ENCODE results near the gene DNAH2.

- TF ChIP-seq CTCF (IDR thresholded peaks at IDR 0.05) (no peak), EP300 (IDR thresholded peaks at IDR 0.05; ENCODE audit: borderline replicate concordance in 1 of 2, low read depth in 1 of 2, low read length in 1 of 2) (no peak), SIN3A (IDR thresholded peaks at IDR 0.05; ENCODE audit: borderline replicate concordance, low read depth, low read length) (no peak), MXI1 (IDR thresholded peaks at IDR 0.05; ENCODE audit: low read depth, low read length) (no peak), GATA2 (CRISPR knock-in tag; IDR thresholded peaks at IDR 0.05) (no peak), POLR2AphosphoS5 (IDR thresholded peaks at IDR 0.05; ENCODE audit: low read depth, low read length) (no peak), USF1 (IDR thresholded peaks at IDR 0.05; ENCODE audit: borderline replicate concordance, low read depth) (no peak), TAF1 (IDR thresholded peaks at IDR 0.05; ENCODE audit: borderline replicate concordance, low read depth, low read length) (no peak), GABPA (IDR thresholded peaks at IDR 0.05; ENCODE audit: low read depth) (no peak), IRF3 (IDR thresholded peaks at IDR 0.05; ENCODE audit: low read depth, low read length) (no peak)
Observed at GRCh38 chr17:7706631-7707354, 10.8 kb upstream of the DNAH2 start.

Data from SK-N-SH (cell line).